Small intestine (tissue), 7 donors: ENCODE results near the gene CCSER1. TPM values are rescaled to one million over a fixed set of nuclear protein-coding genes. Genes with fewer than 3 reads are reported as not detected.
"Not testable (repeated sequence)": the region's sequence is repeated elsewhere in the genome, so short reads cannot be mapped to it uniquely, and the experiment has no call there.

Source experiments
- DNase-seq, 2 donors: peaks; one replicate each; pipeline versions ENCODE4 v3.0.0 to v3.0.0-alpha.2; 2013
- FAIRE-seq: peaks from 2 replicates; lab custom pipeline; 2012; peaks lifted over from hg19 to GRCh38; lab: Jason Lieb, UNC
- H3K27ac ChIP-seq, 3 donors: one replicate each; pipeline ENCODE4 v1.5.1; 2013; ENCODE audit warnings: low read length in 2 of 3, mild to moderate bottlenecking in 2 of 3, control low read depth in 1 of 3, inconsistent platforms in 1 of 3, low read depth in 1 of 3, moderate library complexity in 1 of 3
- H3K27me3 ChIP-seq, 3 donors: one replicate each; pipeline ENCODE4 v1.6.1; 2013; ENCODE audit warnings: low read length in 3 of 3, inconsistent platforms in 1 of 3; ENCODE audit not compliant: control insufficient read depth in 3 of 3, insufficient read depth in 3 of 3
- H3K36me3 ChIP-seq, 3 donors: one replicate each; pipeline ENCODE4 v1.6.1; 2013; ENCODE audit warnings: low read length in 3 of 3, inconsistent platforms in 1 of 3, low read depth in 1 of 3, mild to moderate bottlenecking in 1 of 3, moderate library complexity in 1 of 3; ENCODE audit not compliant: control insufficient read depth in 3 of 3, insufficient read depth in 2 of 3
- H3K4me1 ChIP-seq, 3 donors: one replicate each; pipeline ENCODE4 v1.6.1; 2013; ENCODE audit warnings: low read length in 2 of 3, inconsistent platforms in 1 of 3, low read depth in 1 of 3, mild to moderate bottlenecking in 1 of 3, moderate library complexity in 1 of 3; ENCODE audit not compliant: control insufficient read depth in 3 of 3, insufficient read depth in 2 of 3
- H3K4me3 ChIP-seq, 3 donors: one replicate each; pipeline ENCODE4 v1.5.1; 2013; ENCODE audit warnings: low read length in 3 of 3, control low read depth in 1 of 3, inconsistent platforms in 1 of 3, low read depth in 1 of 3, mild to moderate bottlenecking in 1 of 3, moderate library complexity in 1 of 3
- H3K9me3 ChIP-seq, 2 donors: one replicate each; pipeline ENCODE4 v1.6.1; 2013; ENCODE audit warnings: low read depth in 1 of 2, low read length in 1 of 2; ENCODE audit not compliant: control insufficient read depth in 2 of 2, insufficient read depth in 1 of 2
- WGBS, 3 donors: extraction: QIAGEN DNeasy Blood & Tissue Kit; methylation state at CpG; one replicate each; pipeline ENCODE4 v1.1.7; 2013; 5-methylcytosine and 5-hydroxymethylcytosine counted together
- polyA plus RNA-seq, 4 donors: library from polyadenylated mRNA; stranded (reverse) in 3 of 4; unstranded in 1 of 4; fragments of 200-250 nt in 3 of 4; fragments of 120-200 nt in 1 of 4; gene quantifications; one replicate each; pipeline versions ENCODE4 v1.2.1 to v1.2.3, GENCODE V29; 2013
- donor health status: healthy with polysubstance abuse.
- donor health status: control.
- donor health status: control.
- donor health status: Bipolar disorder and iron deficiency.
- donor health status: healthy.

Gene CCSER1
- polyA plus RNA-seq, 4 donors: 3.5 to 8.7 (median 5.7) TPM

GRCh38 chr4:90857081-90857820 lies 730.1 kb downstream of the CCSER1 start:
- no peaks in the 10 kb centered on the region for H3K9me3 ChIP-seq
- H3K4me3 ChIP-seq: no peak overlapping the region
- FAIRE-seq (no peak), DNase-seq (no peak)
- no peaks in the 10 kb centered on the region for H3K27me3 ChIP-seq
- 84 to 90% (median 85%) methylated on average over 2 of the region's 2 CpGs for WGBS, 3 donors
- H3K36me3 ChIP-seq: no peaks in the 10 kb centered on the region
- H3K4me1 ChIP-seq: no peaks in the 10 kb centered on the region
- H3K27ac ChIP-seq: no peak overlapping the region

GRCh38 chr4:90875791-90876190 lies 748.6 kb downstream of the CCSER1 start:
- Histone ChIP-seq H3K9me3 (no peaks in the 10 kb centered on the region), H3K27ac (no peak overlapping the region), H3K4me3 (no peak overlapping the region), H3K27me3 (no peaks in the 10 kb centered on the region), H3K36me3 (no peaks in the 10 kb centered on the region), H3K4me1 (no peaks in the 10 kb centered on the region)
- 82 to 96% (median 91%) methylated on average over 2 of the region's 2 CpGs for WGBS, 3 donors
- no peak for DNase-seq
- no peak for FAIRE-seq

- no peaks in the 10 kb centered on the region for H3K27me3 ChIP-seq
- H3K36me3 ChIP-seq: no peaks in the 10 kb centered on the region
- FAIRE-seq (no peak), DNase-seq (no peak)
- H3K9me3 ChIP-seq: no peaks in the 10 kb centered on the region
- no peak overlapping the region for H3K27ac ChIP-seq
- WGBS, 3 donors: 82 to 95% (median 84%) methylated on average over 1 of the region's 1 CpG
- H3K4me1 ChIP-seq: no peaks in the 10 kb centered on the region
- H3K4me3 ChIP-seq: no peak overlapping the region
These were observed 749.1 kb downstream of the CCSER1 start for GRCh38 chr4:90876296-90876695.

GRCh38 chr4:90883519-90883918 lies 756.3 kb downstream of the CCSER1 start:
- H3K9me3 ChIP-seq: no peaks in the 10 kb centered on the region
- H3K36me3 ChIP-seq: no peaks in the 10 kb centered on the region
- H3K27me3 ChIP-seq: no peaks in the 10 kb centered on the region
- no peak overlapping the region for H3K4me3 ChIP-seq
- 62 to 76% (median 72%) methylated on average over 3 of the region's 3 CpGs for WGBS, 3 donors
- no peak overlapping the region for H3K27ac ChIP-seq
- DNase-seq: no peak
- peaks cover 0 to 3% (median 0%) of the 10 kb centered on the region in 3 donors for H3K4me1 ChIP-seq
- no peak for FAIRE-seq

- H3K9me3 ChIP-seq: no peaks in the 10 kb centered on the region
- H3K27me3 ChIP-seq: no peaks in the 10 kb centered on the region
- H3K36me3 ChIP-seq: no peaks in the 10 kb centered on the region
- H3K4me3 ChIP-seq: no peak overlapping the region
- peaks cover 0 to 3% (median 0%) of the 10 kb centered on the region in 3 donors for H3K4me1 ChIP-seq
- no peak for DNase-seq
- no peak for FAIRE-seq
- no peak overlapping the region for H3K27ac ChIP-seq
- WGBS, 3 donors: 81 to 90% (median 81%) methylated on average over 2 of the region's 2 CpGs
These were observed 761.4 kb downstream of the CCSER1 start for GRCh38 chr4:90888571-90888970.

GRCh38 chr4:90889171-90889570 lies 762.0 kb downstream of the CCSER1 start:
- Histone ChIP-seq H3K36me3 (no peaks in the 10 kb centered on the region), H3K27ac (no peak overlapping the region), H3K4me3 (no peak overlapping the region), H3K4me1 (peaks cover 0 to 3% (median 0%) of the 10 kb centered on the region in 3 donors), H3K9me3 (no peaks in the 10 kb centered on the region), H3K27me3 (no peaks in the 10 kb centered on the region)
- FAIRE-seq (no peak), DNase-seq (no peak)
- WGBS, 3 donors: 81 to 92% (median 83%) methylated on average over 2 of the region's 2 CpGs

- not testable (repeated sequence) for H3K4me1 ChIP-seq, H3K27me3 ChIP-seq, FAIRE-seq, DNase-seq, H3K36me3 ChIP-seq, H3K4me3 ChIP-seq, H3K27ac ChIP-seq
- peaks cover 0 to 13% of the 10 kb centered on the region in 2 donors for H3K9me3 ChIP-seq
- 65 to 75% (median 74%) methylated on average over 1 of the region's 1 CpG for WGBS, 3 donors
These were observed 776.2 kb downstream of the CCSER1 start for GRCh38 chr4:90903413-90903812.

GRCh38 chr4:90904021-90904420 lies 776.8 kb downstream of the CCSER1 start:
- H3K27me3 ChIP-seq: no peaks in the 10 kb centered on the region
- no peaks in the 10 kb centered on the region for H3K36me3 ChIP-seq
- H3K27ac ChIP-seq: no peak overlapping the region
- no peaks in the 10 kb centered on the region for H3K4me1 ChIP-seq
- peaks cover 0 to 13% of the 10 kb centered on the region in 2 donors for H3K9me3 ChIP-seq
- 4 to 53% (median 15%) methylated on average over 1 of the region's 1 CpG for WGBS, 3 donors
- no peak overlapping the region for H3K4me3 ChIP-seq
- FAIRE-seq: no peak
- DNase-seq: peak in 1 of 2 donors; percentile 5
